ACHN (cell line): ENCODE results near the gene KCNJ10.

Experiments
- DNase-seq: peaks from one replicate; pipeline ENCODE4 v3.0.0-alpha.2; 2015
- in situ Hi-C: cut with HindIII; loops from 2 replicates; pipeline ENCODE4 v1.10.0; 2017; ENCODE audit warnings: low sequenced_read_pairs, low pct_ligation_motif_present, low pct_unique_long_range_greater_than_20kb

The KCNJ10 gene

GRCh38 chr1:159959451-159959850 lies 110.5 kb downstream of the KCNJ10 start:
- in situ Hi-C loops: no loop called here
- no peak for DNase-seq

GRCh38 chr1:159958719-159959380 lies 111.1 kb downstream of the KCNJ10 start:
- in situ Hi-C loops: no loop called here
- DNase-seq: no peak

- DNase-seq: no peak
- in situ Hi-C loops: no loop called here
Observed at GRCh38 chr1:159957824-159958268, 112.1 kb downstream of the KCNJ10 start.

- in situ Hi-C loops: no loop called here
- DNase-seq: no peak
Observed at GRCh38 chr1:159955456-159955855, 114.5 kb downstream of the KCNJ10 start.

GRCh38 chr1:159953536-159954515 lies 116.1 kb downstream of the KCNJ10 start, which contains the start of gene SLAMF9:
SLAMF9 (minus strand) TSS chr1:159954237; CDS start chr1:159954137, 100 bp downstream.
- DNase-seq: no peak
- in situ Hi-C loops: no loop called here

GRCh38 chr1:159952932-159953331 lies 117.0 kb downstream of the KCNJ10 start:
- DNase-seq: no peak
- in situ Hi-C loops: no loop called here

GRCh38 chr1:159951551-159951950 lies 118.4 kb downstream of the KCNJ10 start:
- in situ Hi-C loops: no loop called here
- DNase-seq: no peak

- in situ Hi-C loops: no loop called here
- no peak for DNase-seq
Observed at GRCh38 chr1:159951016-159951415, 118.9 kb downstream of the KCNJ10 start.

- DNase-seq: no peak
- in situ Hi-C loops: no loop called here
Observed at GRCh38 chr1:159949981-159950381, 120.0 kb downstream of the KCNJ10 start.

- DNase-seq: no peak
- in situ Hi-C loops: no loop called here
Observed at GRCh38 chr1:159949123-159949522, 120.8 kb downstream of the KCNJ10 start.
